HG03025 (cell line): ENCODE results near the gene FOXN3.

Experiments used
- ATAC-seq: cut with Tn5 transposase; IDR thresholded peaks from one replicate; pipeline ENCODE4 v1.9.1; 2021; ENCODE audit warnings: mild to moderate bottlenecking, moderate library complexity; ENCODE audit not compliant: unreplicated experiment, low FRiP score

The FOXN3 gene

GRCh38 chr14:89290813-89291212, 126.2 kb downstream of the FOXN3 start:
- ATAC-seq = no peak

GRCh38 chr14:89289477-89289876, 127.6 kb downstream of the FOXN3 start:
- ATAC-seq = no peak

GRCh38 chr14:89288114-89288513, 128.9 kb downstream of the FOXN3 start:
- ATAC-seq = no peak

- no peak for ATAC-seq
These were observed 132.5 kb downstream of the FOXN3 start for GRCh38 chr14:89284333-89285058.

GRCh38 chr14:89283327-89284060, 133.5 kb downstream of the FOXN3 start:
- ATAC-seq = no peak

GRCh38 chr14:89282191-89282590, 134.8 kb downstream of the FOXN3 start:
- ATAC-seq = no peak

GRCh38 chr14:89280600-89280999, 136.4 kb downstream of the FOXN3 start:
- ATAC-seq = no peak

GRCh38 chr14:89279649-89280232, 137.3 kb downstream of the FOXN3 start:
- ATAC-seq = no peak

- ATAC-seq = no peak
These were observed 139.8 kb downstream of the FOXN3 start for GRCh38 chr14:89277203-89277602.

GRCh38 chr14:89276424-89276975, 140.5 kb downstream of the FOXN3 start:
- peak; percentile 86 for ATAC-seq

GRCh38 chr14:89270439-89271227, 146.4 kb downstream of the FOXN3 start:
- no peak for ATAC-seq

- no peak for ATAC-seq
These were observed 147.6 kb downstream of the FOXN3 start for GRCh38 chr14:89269404-89269803.

- no peak for ATAC-seq
These were observed 148.5 kb downstream of the FOXN3 start for GRCh38 chr14:89268514-89268913.

GRCh38 chr14:89267656-89268055, 149.4 kb downstream of the FOXN3 start:
- ATAC-seq = no peak

GRCh38 chr14:89267163-89267562, 149.9 kb downstream of the FOXN3 start:
- no peak for ATAC-seq

- no peak for ATAC-seq
These were observed 150.3 kb downstream of the FOXN3 start for GRCh38 chr14:89266754-89267153.

GRCh38 chr14:89265234-89265633, 151.8 kb downstream of the FOXN3 start:
- ATAC-seq = no peak

- no peak for ATAC-seq
These were observed 152.7 kb downstream of the FOXN3 start for GRCh38 chr14:89264196-89264800.

- no peak for ATAC-seq
These were observed 155.0 kb downstream of the FOXN3 start for GRCh38 chr14:89262041-89262440.

- ATAC-seq = no peak
These were observed 156.1 kb downstream of the FOXN3 start for GRCh38 chr14:89260898-89261297.
